Testis (tissue), 2 donors: ENCODE results near the gene ATL3.

ENCODE experiments used
- POLR2A ChIP-seq: fragments of 450-650 bp; IDR thresholded peaks from one replicate; pipeline ENCODE4 v1.6.1; 2017; ENCODE audit warnings: antibody characterized with exemption, mild to moderate bottlenecking, moderate library complexity
- TF ChIP-seq, protein P1 (sequence below), 3 experiments: fragments of 450-650 bp in 2 of 3; fragments of 200-600 bp in 1 of 3; sonication (generic) in 1 of 3; IDR thresholded peaks; one replicate each; pipeline ENCODE4 v1.5.1; 2016 to 2019; ENCODE audit warnings: antibody characterized with exemption in 3 of 3, mild to moderate bottlenecking in 2 of 3, moderate library complexity in 1 of 3

DNA sequence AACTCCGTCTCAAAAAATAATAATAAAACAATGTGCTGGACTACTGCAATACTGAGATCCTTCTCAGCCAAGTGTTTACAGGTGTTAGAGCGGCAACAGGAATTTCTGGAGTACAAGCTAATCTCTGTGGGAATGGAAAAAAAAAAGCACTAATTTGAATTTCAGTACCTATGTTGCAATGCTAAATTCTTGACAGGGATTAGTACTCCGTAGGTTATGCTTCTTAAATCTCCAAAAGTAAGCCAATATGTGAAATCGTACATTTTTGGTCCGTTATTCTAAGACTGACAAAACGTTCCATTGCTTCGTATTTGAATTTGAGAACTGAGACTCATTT is 1.1 kb downstream of the ATL3 start:
- TF ChIP-seq POLR2A, result no peak
- TF ChIP-seq, protein P1, sequence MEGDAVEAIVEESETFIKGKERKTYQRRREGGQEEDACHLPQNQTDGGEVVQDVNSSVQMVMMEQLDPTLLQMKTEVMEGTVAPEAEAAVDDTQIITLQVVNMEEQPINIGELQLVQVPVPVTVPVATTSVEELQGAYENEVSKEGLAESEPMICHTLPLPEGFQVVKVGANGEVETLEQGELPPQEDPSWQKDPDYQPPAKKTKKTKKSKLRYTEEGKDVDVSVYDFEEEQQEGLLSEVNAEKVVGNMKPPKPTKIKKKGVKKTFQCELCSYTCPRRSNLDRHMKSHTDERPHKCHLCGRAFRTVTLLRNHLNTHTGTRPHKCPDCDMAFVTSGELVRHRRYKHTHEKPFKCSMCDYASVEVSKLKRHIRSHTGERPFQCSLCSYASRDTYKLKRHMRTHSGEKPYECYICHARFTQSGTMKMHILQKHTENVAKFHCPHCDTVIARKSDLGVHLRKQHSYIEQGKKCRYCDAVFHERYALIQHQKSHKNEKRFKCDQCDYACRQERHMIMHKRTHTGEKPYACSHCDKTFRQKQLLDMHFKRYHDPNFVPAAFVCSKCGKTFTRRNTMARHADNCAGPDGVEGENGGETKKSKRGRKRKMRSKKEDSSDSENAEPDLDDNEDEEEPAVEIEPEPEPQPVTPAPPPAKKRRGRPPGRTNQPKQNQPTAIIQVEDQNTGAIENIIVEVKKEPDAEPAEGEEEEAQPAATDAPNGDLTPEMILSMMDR (IDR thresholded peaks at IDR 0.05), result no peak
